HG02678 (cell line): ENCODE results near the gene UNC13A.

Source experiments
- ATAC-seq: cut with Tn5 transposase; IDR thresholded peaks from one replicate; pipeline ENCODE4 v1.9.1; 2021; ENCODE audit warnings: mild to moderate bottlenecking, moderate library complexity; ENCODE audit not compliant: unreplicated experiment

The UNC13A gene

GRCh38 chr19:17711851-17712250, 23.7 kb upstream of the UNC13A start:
- no peak for ATAC-seq

- ATAC-seq, result no peak
Observed at GRCh38 chr19:17706750-17707181, 18.6 kb upstream of the UNC13A start.

- ATAC-seq, result no peak
Observed at GRCh38 chr19:17703824-17704463, 15.8 kb upstream of the UNC13A start.

GRCh38 chr19:17695198-17695597, 7.0 kb upstream of the UNC13A start:
- no peak for ATAC-seq

GRCh38 chr19:17692566-17692965, 4.4 kb upstream of the UNC13A start:
- no peak for ATAC-seq

- no peak for ATAC-seq
Observed at GRCh38 chr19:17688853-17689595, 870 bp upstream of the UNC13A start.

DNA sequence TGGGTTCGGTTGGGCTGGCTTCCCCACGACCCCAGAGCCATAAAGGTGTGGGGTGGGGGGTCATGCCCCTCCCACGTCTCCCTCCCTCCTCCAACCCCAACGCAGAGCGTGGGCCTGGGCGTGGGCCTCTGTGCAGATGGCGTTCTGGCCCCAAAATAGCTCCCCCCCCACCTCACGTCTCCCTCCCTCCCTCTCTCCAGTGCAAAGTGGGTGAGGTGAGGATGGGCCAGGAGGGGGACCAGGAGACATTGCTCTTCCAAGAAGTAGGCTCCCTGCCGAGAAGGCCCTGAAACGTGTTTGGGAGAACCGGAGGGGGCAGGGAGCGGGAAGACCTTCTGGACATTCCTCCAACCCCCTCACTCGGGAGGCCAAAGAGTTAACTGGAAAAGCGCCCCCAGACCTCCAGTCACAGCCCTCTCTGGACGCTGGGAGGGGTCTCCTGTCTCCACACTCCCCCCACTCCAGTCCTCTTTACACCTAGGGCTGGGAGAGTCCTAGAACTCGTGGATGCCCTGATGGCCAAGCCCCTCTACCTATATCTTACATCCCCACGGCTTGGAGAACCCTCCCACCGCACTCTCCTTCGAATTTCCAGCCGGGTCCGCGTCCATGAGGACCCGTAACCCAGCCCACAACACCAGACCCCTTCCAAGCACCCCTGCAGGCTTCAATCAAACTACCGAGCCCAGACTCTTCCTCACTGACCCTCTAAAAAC, 855 bp downstream of the UNC13A start:
- no peak for ATAC-seq

DNA sequence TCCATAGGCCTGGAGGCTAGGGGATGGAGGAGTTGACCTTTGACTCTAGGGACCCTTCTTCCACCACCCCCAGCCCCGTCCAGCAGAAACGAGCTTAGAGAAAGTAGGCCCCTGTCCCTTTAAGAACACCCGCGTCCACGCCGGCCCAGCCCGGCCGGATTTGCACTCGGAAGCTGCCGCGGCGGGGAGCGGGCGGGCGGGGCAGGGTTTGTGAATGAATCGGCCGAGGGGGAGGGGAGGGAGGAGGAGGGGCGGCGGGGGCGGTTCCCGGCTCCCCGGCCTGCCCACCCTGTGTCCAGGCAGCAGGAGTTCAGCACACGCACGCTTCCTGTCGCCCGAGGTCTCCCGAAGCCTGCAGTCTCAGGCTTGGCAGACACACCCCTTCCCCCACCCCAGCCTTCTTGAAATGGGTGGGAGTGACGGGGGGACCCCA, 1.5 kb downstream of the UNC13A start:
- no peak for ATAC-seq

GRCh38 chr19:17686023-17686521, 2.1 kb downstream of the UNC13A start:
- ATAC-seq, result no peak

- ATAC-seq, result no peak
Observed at GRCh38 chr19:17685451-17686022, 2.6 kb downstream of the UNC13A start.

DNA sequence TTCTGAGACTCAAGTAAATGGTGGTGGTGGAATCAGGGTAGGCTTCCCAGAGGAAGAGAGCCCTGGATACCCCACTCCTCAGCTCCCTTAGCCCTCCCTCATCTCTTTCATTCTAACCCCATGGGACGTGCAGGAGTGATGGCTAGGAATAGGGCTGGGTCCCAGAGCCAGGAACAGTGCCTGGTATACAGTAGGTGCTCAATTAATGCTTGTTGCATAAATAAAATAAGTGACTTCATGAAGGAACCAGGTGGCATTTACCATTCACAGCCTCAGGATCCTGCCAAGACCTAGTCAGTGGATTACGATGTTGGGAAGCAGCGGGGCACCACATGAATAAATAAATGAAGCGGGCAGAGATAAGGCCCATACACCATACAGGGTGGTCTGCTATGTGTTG, 3.9 kb downstream of the UNC13A start:
- no peak for ATAC-seq

GRCh38 chr19:17683078-17683477, 5.1 kb downstream of the UNC13A start:
- no peak for ATAC-seq

DNA sequence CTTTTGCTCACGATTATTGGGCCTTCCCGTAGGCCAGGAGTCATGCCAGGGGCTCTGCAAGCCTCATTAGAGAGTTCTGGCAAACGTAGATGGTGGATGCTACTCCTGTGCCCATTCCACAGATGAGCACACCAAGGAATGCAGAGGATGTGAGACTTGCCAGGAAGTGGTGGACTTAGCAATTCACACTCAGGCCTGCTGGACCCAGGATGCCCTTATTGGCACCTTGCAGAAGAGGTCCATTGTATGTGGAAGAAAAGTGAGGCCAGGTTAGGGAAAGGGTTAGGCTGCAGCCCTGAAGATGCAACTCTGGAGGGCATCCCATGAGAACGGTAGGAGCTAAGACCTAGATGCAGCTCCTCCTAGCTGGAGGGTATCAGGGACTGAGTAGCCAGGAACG, 5.9 kb downstream of the UNC13A start:
- no peak for ATAC-seq

DNA sequence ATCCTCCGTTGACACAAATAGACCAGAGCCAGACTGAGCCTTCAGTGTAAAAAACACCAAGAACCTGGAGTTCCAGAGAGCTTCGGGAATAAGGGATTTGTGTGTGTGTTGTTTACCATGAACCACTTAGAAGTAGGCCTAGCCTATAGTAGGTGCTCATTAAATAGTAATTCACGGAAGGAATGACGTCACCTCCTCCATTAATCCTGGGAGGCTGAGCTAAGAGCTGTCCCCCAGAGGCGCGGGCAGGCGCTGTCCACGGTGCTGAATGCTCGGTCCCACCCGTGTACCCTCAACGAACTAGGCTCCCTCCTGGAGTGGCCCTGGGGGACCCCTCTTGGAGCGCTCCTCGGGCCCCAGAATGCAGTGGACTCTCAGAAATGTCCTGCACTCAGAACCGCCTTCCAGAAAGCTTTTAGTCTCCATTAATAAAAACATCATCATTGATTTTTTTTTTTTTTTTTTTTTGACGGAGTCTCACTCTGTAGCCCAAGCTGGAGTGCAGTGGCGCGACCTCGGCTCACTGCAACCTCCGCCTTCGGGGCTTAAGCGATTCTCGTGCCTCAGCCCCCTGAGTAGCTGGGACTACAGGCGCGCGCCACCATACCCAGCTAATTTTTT, 6.5 kb downstream of the UNC13A start:
- no peak for ATAC-seq

DNA sequence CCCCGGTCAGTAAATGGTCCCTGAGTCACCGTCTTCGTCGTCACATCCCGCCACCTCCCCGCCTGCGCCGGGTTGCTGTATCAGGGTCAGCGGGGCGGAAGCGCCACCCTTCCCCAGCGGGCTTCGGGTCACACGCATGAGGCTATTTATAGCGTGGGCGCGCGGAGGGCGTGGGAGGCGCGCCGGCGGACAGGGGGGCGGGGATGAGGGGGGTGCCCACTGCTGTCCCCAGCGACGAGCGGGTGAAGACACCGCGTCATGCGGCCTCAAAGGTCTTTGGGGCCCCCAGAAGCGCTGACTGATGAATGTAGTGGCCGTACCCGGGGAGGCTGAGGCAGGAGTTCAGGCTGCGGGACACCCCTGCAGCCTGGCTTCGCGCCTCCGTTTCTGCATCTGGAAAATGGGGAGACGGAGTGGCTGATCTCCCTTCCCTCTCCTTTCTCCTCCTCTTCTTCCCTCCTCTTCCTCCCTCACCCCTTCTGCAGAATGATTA, 7.9 kb downstream of the UNC13A start:
- peak; percentile 40 for ATAC-seq

- ATAC-seq, result no peak
Observed at GRCh38 chr19:17679526-17680229, 8.5 kb downstream of the UNC13A start.

- ATAC-seq, result no peak
Observed at GRCh38 chr19:17678836-17679235, 9.3 kb downstream of the UNC13A start.

- no peak for ATAC-seq
Observed at GRCh38 chr19:17677002-17677401, 11.2 kb downstream of the UNC13A start.

- no peak for ATAC-seq
Observed at GRCh38 chr19:17676295-17676694, 11.9 kb downstream of the UNC13A start.
